ENCODE measurements around the gene SPAG9. TPM values are rescaled to one million over a fixed set of nuclear protein-coding genes. Genes with fewer than 3 reads are reported as not detected.

The SPAG9 gene
- total RNA-seq, 1 experiment from 2014 or later: 90.5 TPM

DNA sequence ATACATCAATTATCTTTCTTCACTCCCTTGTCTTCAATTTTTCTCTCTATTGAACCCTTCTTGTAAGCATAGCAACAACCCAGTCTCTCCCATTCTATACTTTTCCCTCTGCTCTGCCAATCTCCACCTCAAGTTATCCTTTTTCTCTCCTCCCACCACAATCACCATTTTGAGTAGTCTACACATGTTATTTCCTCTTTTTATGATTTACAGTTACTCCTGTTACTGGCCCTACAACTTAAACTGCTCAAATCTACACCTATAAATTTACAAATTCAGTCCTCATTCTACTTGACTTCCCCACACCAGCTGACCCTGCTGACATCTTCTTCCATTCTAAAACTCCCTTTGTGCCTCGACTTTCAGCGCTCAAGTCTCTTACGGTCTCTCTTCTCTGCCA, 84.6 kb downstream of the SPAG9 start:
- CTCF ChIA-PET: no interaction called here
- TF ChIP-seq EZH2 (IDR thresholded peaks at IDR 0.05; ENCODE audit: low read length, unreplicated experiment) (no peak), EZH2phosphoT487 (IDR thresholded peaks at IDR 0.05; ENCODE audit: borderline replicate concordance, low read length) (no peak)
- TF ChIP-seq, protein P1, sequence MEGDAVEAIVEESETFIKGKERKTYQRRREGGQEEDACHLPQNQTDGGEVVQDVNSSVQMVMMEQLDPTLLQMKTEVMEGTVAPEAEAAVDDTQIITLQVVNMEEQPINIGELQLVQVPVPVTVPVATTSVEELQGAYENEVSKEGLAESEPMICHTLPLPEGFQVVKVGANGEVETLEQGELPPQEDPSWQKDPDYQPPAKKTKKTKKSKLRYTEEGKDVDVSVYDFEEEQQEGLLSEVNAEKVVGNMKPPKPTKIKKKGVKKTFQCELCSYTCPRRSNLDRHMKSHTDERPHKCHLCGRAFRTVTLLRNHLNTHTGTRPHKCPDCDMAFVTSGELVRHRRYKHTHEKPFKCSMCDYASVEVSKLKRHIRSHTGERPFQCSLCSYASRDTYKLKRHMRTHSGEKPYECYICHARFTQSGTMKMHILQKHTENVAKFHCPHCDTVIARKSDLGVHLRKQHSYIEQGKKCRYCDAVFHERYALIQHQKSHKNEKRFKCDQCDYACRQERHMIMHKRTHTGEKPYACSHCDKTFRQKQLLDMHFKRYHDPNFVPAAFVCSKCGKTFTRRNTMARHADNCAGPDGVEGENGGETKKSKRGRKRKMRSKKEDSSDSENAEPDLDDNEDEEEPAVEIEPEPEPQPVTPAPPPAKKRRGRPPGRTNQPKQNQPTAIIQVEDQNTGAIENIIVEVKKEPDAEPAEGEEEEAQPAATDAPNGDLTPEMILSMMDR (conservative IDR thresholded peaks at IDR 0.05; ENCODE audit: low read depth, low read length): no peak

DNA sequence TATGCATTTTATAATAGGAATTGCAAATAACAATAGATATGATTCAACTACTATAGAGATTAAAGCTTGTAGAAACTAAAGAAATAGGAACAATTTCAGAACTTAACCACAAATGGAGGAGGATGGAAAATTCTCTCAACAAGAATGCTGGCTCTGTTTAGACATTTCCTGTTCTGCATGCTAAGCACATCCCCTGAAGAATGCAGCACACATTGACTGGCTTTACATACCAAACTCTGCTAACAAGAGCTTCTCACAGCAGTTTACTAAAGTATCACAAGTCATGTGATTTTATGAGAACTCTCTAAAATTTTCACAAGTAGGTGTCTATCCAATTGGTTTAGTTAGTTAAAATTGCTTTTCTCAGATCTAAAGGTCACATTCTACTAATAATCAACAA, 85.2 kb downstream of the SPAG9 start:
- H3K79me2 ChIP-seq (ENCODE audit: low read length): no peaks in the 10 kb centered on the region
- H2AFZ ChIP-seq (ENCODE audit: low read length): no peak overlapping the region
- ChIA-PET POLR2A (ENCODE audit: unreplicated experiment) (no interaction called here), CTCF (no interaction called here)
- ATAC-seq: no peak
- intact Hi-C loops (cut with micrococcal nuclease): no loop called here
- H3K4me1 ChIP-seq (ENCODE audit: insufficient read depth, low read length): no peaks in the 10 kb centered on the region
- H3K27ac ChIP-seq (ENCODE audit: low read length): no peak overlapping the region
- H3K9ac ChIP-seq (ENCODE audit: low read length): no peak overlapping the region
- no peaks in the 10 kb centered on the region for H3K27me3 ChIP-seq (ENCODE audit: low read length)
- TF ChIP-seq, protein P1 (conservative IDR thresholded peaks at IDR 0.05; ENCODE audit: low read depth, low read length): no peak
- TF ChIP-seq EZH2phosphoT487 (IDR thresholded peaks at IDR 0.05; ENCODE audit: borderline replicate concordance, low read length) (no peak), EZH2 (IDR thresholded peaks at IDR 0.05; ENCODE audit: low read length, unreplicated experiment) (no peak)
- H3F3A ChIP-seq (ENCODE audit: low read length, unreplicated experiment): no peaks in the 10 kb centered on the region
- no peaks in the 10 kb centered on the region for H4K20me1 ChIP-seq (ENCODE audit: low read length)
- no peaks in the 10 kb centered on the region for H3K9me3 ChIP-seq (ENCODE audit: low read length)
- no peak overlapping the region for H3K4me2 ChIP-seq (ENCODE audit: low read length)
- no peaks in the 10 kb centered on the region for H3K9me2 ChIP-seq (replicated peaks; ENCODE audit: low read length)
- no TSS peak for BruUV-seq (replicated peaks)
- DNase-seq: no peak
- H3K4me3 ChIP-seq (ENCODE audit: low read length): no peak overlapping the region
- no peaks in the 10 kb centered on the region; the same call in 1 of the 2 replicates for H3K36me3 ChIP-seq (ENCODE audit: low read depth, low read length)

More for the DNA sequence above, 84.6 kb downstream of the SPAG9 start:
- no peaks in the 10 kb centered on the region for H3F3A ChIP-seq (ENCODE audit: low read length, unreplicated experiment)
- no peaks in the 10 kb centered on the region; the same call in 1 of the 2 replicates for H3K36me3 ChIP-seq (ENCODE audit: low read depth, low read length)
- H3K4me3 ChIP-seq (ENCODE audit: low read length): no peak overlapping the region
- ATAC-seq (no peak), DNase-seq (no peak)
- H3K4me1 ChIP-seq (ENCODE audit: insufficient read depth, low read length): no peaks in the 10 kb centered on the region
- H3K9ac ChIP-seq (ENCODE audit: low read length): no peak overlapping the region
- POLR2A ChIA-PET (ENCODE audit: unreplicated experiment): interaction anchor here (0.6 kb wide), 2 partner anchors 16 to 58 kb away, joined by 4 read pairs; no protein-coding TSS in a partner anchor
- H3K27ac ChIP-seq (ENCODE audit: low read length): no peak overlapping the region
- no peaks in the 10 kb centered on the region for H3K27me3 ChIP-seq (ENCODE audit: low read length)
- H3K79me2 ChIP-seq (ENCODE audit: low read length): no peaks in the 10 kb centered on the region
- H3K9me3 ChIP-seq (ENCODE audit: low read length): no peaks in the 10 kb centered on the region
- no peak overlapping the region for H2AFZ ChIP-seq (ENCODE audit: low read length)
- intact Hi-C loops (cut with micrococcal nuclease): no loop called here
- no peaks in the 10 kb centered on the region for H4K20me1 ChIP-seq (ENCODE audit: low read length)
- no peak overlapping the region for H3K4me2 ChIP-seq (ENCODE audit: low read length)
- no peaks in the 10 kb centered on the region for H3K9me2 ChIP-seq (replicated peaks; ENCODE audit: low read length)
- no TSS peak for BruUV-seq (replicated peaks)

DNA sequence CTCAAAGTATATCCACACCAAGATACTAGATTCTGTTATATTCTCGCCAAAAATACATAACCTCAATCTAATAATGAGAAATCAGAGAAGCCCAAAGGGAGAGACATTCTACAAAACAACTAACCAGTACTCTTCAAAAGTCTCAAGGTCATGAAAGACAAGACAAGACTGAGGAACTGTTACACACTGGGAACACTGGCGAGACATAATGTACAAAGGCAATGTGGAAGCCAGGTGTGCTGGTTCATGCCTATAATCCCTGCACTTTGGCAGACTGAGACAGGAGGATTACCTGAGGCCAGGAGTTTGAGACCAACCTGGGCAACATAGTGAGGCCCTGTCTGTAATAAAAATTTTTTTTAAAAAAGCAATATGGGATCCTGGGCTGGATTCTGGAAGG, 85.9 kb downstream of the SPAG9 start:
- no TSS peak for BruUV-seq (replicated peaks)
- Histone ChIP-seq H4K20me1 (ENCODE audit: low read length) (no peaks in the 10 kb centered on the region), H3K9me2 (replicated peaks; ENCODE audit: low read length) (no peaks in the 10 kb centered on the region), H3K36me3 (ENCODE audit: low read depth, low read length) (no peaks in the 10 kb centered on the region; the same call in 1 of the 2 replicates), H3K79me2 (ENCODE audit: low read length) (no peaks in the 10 kb centered on the region), H3K9me3 (ENCODE audit: low read length) (no peaks in the 10 kb centered on the region), H2AFZ (ENCODE audit: low read length) (no peak overlapping the region), H3K4me2 (ENCODE audit: low read length) (no peak overlapping the region), H3K27me3 (ENCODE audit: low read length) (no peaks in the 10 kb centered on the region), H3K4me3 (ENCODE audit: low read length) (no peak overlapping the region), H3F3A (ENCODE audit: low read length, unreplicated experiment) (no peaks in the 10 kb centered on the region), H3K4me1 (ENCODE audit: insufficient read depth, low read length) (no peaks in the 10 kb centered on the region; the same call in 1 of the 2 replicates), H3K9ac (ENCODE audit: low read length) (no peak overlapping the region), H3K27ac (ENCODE audit: low read length) (no peak overlapping the region)
- ATAC-seq (no peak), DNase-seq (no peak)
- TF ChIP-seq, protein P1 (conservative IDR thresholded peaks at IDR 0.05; ENCODE audit: low read depth, low read length): no peak
- TF ChIP-seq EZH2 (IDR thresholded peaks at IDR 0.05; ENCODE audit: low read length, unreplicated experiment) (no peak), EZH2phosphoT487 (IDR thresholded peaks at IDR 0.05; ENCODE audit: borderline replicate concordance, low read length) (no peak)
- ChIA-PET CTCF (interaction anchor here (0.6 kb wide), 1 partner anchor 146 kb away, joined by 3 read pairs; no protein-coding TSS in a partner anchor), POLR2A (ENCODE audit: unreplicated experiment) (no interaction called here)
- intact Hi-C loops (cut with micrococcal nuclease): no loop called here
